Left colon (tissue), 2 donors: ENCODE results near the gene TCF4. TPM values are rescaled to one million over a fixed set of nuclear protein-coding genes. Genes with fewer than 3 reads are reported as not detected.

Experiments
- ATAC-seq: fragments of 200-7000 bp; cut with Tn5 transposase; one replicate; pipeline ENCODE4 v1.9.1; 2020; ENCODE audit warnings: mild to moderate bottlenecking, moderate library complexity
- DNase-seq, 2 donors: peaks; one replicate each; pipeline ENCODE4 v3.0.0-alpha.2; 2020
- intact Hi-C, 2 donors: fragments of 100-400 bp; cut with DNase I in 1 of 2; cut with micrococcal nuclease in 1 of 2; formaldehyde crosslinking; loops; one replicate each; pipeline versions ENCODE4 v1.11.2 to v1.14.0; 2022; cut with DNase I, micrococcal nuclease
- total RNA-seq, 2 donors: library from RNA; stranded (reverse); fragmentation: NEBNext Ultra II Directional; extraction: Animal tissue kit (Norgen Biotek cat#: 25700); gene quantifications; one replicate each; pipeline ENCODE4 v1.2.1, GENCODE V29; 2021
- donor health status: DM: no; HTN: no; CAD: no.
- donor health status: DM: yes; HTN: yes; CAD: no.

The TCF4 gene
- total RNA-seq, 2 donors from 2014 or later: 12.3 to 30.4 TPM

- intact Hi-C loops: no loop called here
- ATAC-seq (no peak), DNase-seq (no peak)
These were observed 71.9 kb downstream of the TCF4 start for GRCh38 chr18:55515941-55516710.

DNA sequence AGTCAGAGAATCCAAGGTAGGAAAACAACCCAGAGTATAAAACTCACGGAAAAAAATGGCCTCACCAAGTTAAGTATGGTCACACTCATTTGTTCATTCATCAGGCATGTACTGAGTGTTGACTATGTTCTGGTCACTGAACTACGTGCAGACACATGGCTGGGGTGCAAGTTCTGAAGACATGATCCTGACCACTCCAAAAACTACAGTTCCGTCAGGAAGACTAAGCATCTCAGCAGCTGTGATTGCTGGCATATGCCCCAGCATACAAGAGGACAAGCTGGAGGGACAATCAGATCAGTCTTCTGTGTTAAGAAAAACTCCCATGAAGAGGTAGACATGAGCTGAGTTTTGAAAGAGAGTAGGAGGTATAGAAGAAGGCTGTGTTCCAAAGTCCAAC lies 72.8 kb downstream of the TCF4 start:
- intact Hi-C loops: no loop called here

DNA sequence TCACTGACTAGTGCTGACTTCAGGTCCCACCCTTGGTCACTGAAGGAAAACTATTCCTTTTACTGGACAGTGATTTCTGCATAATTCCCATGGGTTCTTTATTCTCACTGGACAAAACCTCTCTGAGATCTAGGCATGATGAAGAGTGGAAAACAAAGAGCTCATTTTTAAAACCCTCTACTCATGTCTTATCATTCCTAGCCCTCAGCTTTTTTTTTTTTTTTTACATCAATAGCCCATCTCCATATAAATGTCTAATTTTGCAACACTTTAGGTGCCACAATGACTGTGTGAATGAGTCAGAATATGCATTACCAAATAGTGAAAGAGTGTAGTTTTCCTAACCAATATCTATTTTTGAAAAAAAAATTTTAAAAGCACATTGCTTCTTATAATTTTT lies 74.8 kb downstream of the TCF4 start:
- DNase-seq (no peak), ATAC-seq (no peak)
- intact Hi-C loops: no loop called here

More for the DNA sequence above, 72.8 kb downstream of the TCF4 start:
- DNase-seq: no peak
- no peak for ATAC-seq

- intact Hi-C loops: no loop called here
- DNase-seq: no peak
- ATAC-seq: no peak
These were observed 76.7 kb downstream of the TCF4 start for GRCh38 chr18:55511277-55511676.

DNA sequence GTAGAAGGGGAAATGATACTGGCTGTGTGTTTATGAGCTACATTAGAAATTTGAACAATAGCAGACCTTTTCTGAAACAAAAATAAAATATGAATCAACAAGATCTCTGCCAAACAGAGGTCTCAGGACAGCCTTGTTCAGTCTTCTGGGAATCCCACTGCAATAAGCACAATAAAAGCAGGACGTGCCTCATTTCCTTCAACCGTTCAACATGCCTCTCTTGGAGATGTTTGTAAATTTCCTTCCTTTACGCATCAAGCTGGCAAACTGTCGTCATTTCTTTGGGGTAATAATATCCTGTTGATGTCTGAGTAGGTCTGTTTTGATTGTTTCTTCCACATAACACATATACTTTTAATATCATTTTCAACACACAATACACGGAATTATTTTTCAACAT lies 77.2 kb downstream of the TCF4 start:
- DNase-seq: no peak
- ATAC-seq: no peak
- intact Hi-C loops: no loop called here

GRCh38 chr18:55509631-55510324 lies 78.2 kb downstream of the TCF4 start:
- ATAC-seq: no peak
- intact Hi-C loops: no loop called here
- DNase-seq: no peak

DNA sequence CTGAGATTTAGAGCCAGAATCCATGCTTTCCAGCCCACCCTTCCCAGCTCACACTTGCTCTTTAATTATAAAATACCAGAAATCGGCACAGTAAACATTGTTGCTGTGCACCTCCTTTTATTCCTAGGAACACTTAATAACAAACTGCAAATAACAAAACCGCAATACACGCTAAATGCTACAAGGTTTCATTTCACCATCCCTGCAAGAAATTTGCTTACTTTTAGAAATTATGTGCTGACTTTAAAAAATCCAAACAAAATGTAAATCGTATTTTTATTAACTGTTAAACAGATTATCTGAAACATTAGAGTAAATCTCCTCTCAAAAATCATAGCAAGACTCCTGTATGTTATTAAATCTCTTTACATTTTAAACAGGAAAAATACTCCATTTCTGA lies 79.3 kb downstream of the TCF4 start:
- ATAC-seq (no peak), DNase-seq (no peak)
- intact Hi-C loops: no loop called here

GRCh38 chr18:55506074-55506473 lies 81.9 kb downstream of the TCF4 start:
- DNase-seq: no peak
- intact Hi-C loops: no loop called here
- no peak for ATAC-seq

GRCh38 chr18:55504808-55505207 lies 83.2 kb downstream of the TCF4 start:
- no peak for DNase-seq
- intact Hi-C loops: no loop called here
- ATAC-seq: no peak

DNA sequence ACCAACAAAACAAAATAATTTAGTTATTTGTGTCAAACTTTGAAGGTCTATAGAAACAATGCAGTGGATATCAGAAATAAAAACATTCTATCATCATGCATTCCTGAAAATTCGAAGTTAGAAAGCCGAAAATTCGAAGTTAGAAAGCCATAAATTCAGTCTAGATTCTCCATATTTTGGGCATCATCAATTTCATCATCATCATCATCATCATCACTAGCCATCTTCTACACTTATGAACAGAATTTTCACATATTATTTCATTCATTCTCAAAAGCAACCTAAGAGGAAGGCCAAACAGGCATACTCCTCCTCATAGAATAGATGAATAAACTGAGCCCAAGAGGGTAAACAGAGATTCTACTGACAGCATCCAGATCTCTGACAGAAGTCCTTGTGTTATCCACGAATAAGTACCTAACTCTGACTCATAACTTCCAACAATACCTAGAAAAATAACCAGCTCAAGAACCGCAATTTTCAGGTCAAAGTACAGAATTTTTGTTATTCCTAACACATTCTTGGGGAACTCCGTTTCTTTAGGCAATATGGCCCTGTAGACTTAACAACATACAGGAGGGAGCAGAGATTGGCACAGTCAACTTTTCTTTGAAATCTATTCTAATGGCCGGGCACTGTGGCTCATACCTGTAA lies 84.7 kb downstream of the TCF4 start:
- intact Hi-C loops: no loop called here
- ATAC-seq: no peak
- DNase-seq: no peak

DNA sequence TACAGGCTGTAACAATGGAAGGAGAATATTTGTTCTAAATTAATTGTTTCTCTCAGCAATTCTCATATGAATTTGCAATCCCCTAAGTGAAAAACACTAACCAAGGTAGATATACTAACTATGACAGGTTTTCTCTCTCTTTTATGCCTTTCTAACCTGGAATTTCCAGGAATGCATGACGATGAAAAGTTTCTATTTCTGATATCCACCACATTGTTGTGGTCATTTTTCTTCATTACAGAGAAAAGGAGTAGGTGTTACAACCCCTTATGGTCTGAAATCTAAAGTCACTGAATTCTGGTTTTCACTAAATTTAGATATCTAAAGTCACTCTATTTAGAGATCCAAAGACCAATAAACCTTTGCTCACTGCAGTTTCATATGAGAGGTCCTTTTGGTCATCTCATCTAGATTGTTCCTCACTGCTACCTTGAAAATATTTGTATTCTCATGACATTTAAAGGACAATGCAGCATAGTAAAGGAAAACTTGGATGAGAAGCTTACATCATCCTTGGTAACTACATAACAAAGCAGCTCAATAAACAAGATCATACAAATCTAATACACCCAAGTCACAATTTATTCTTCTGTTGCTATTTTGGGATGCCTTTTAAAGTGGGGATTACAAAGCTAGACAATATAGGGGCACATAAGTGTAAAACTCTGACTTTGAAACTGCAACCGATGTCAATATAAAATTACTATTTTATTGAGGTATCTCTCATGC lies 85.8 kb downstream of the TCF4 start:
- ATAC-seq (no peak), DNase-seq (no peak)
- intact Hi-C loops: no loop called here

DNA sequence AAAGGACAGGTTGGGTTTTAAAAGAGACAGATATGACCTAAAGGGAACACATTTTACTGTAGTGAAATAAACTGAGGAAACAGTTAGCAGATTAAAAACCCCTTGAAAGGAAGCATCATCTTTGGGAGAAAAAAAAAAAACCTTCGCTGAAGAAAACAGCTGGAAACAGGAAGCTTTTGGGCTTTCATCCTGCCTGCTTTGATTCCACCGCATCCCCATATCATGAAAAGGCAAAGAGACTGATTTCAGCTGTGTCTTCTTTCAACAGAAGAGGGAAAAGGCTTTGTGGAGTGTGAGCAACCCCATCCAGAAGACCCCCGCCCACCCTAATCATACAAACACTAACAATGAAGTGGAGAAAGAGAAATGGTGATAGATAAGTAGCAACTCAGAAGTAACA lies 86.4 kb downstream of the TCF4 start:
- intact Hi-C loops: no loop called here
- DNase-seq (no peak), ATAC-seq (no peak)

DNA sequence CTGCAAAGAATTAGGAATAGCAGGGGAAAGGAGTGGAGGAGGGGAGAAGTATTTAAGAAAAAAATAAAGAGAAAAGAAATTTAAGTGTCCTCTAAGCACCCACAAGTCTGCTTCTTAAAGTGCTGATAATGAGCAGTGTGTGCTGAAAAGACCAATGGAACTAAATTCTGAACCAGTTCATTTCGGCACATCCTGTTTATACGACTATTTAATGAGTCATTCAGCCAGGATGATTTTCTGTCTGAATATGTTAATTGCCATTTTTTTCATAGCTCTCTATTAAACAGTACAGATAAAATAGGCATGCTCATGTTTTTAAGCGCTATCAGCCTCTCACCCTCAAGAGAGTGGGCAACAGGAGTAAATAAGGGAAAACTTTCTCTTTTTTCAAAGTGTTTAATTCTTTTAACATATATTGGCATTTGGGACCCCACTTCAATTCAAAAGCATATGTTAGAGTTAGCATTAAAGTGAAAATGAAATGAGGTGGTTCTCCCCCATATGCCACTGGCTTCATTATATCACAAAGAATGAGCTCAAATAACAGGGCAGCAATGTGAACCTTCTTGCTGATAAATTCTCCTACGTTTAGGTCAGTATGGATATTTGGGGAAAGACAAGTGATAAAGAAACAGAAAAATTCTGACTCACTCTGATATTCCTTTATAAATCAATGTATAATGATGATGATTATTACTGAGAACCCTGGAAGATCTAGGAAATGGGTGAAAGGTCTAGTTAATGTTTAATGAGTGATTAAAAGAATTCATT lies 87.5 kb downstream of the TCF4 start:
- intact Hi-C loops: no loop called here
- ATAC-seq (no peak), DNase-seq (no peak)

- ATAC-seq (no peak), DNase-seq (no peak)
- intact Hi-C loops: no loop called here
These were observed 88.5 kb downstream of the TCF4 start for GRCh38 chr18:55499526-55499925.

DNA sequence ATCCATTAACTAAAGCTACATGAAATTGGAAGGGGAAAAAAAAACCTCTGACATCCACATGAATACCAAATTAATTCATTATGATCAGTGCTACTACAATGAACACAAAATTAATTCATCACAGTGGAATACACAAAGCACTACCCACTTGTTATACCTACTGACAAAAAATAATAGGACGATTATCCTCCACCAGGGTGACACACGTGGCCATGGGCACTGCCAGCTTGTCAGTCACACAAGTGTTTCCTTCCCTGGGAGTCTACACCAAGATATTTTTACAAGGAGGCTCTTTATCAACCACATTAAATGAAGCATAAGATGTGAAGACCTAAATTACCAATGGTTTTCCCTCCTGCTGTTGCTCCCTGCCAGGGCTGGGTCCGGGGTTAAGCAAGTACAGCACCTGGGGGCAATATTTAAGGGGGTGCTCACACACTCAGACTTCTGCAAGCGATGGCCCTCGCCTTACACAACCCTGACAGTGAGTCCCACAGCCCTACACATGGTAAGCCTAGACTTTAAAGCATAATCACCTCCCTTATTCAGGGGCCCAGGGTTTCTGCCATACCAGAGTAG lies 90.1 kb downstream of the TCF4 start:
- ATAC-seq (no peak), DNase-seq (no peak)
- intact Hi-C loops: no loop called here

DNA sequence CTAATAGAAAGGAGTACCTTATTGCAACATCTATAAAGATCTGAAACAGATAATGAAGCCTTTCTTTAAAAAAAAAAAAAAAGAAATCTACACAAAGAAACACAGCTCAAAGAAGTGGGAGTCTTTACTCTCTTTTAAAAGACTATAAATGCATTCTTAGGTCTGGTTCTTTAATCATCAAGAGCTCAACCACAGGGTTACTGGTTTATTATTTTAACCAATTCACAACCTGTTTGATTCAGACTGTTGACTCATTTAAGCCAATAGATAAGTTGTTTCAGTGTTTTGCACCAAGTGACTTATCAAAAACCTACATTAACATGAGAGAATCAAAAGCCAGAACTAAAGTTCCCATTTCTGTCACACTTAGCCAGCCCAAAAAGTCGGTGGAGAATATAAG lies 93.1 kb downstream of the TCF4 start:
- intact Hi-C loops: no loop called here
- ATAC-seq (no peak), DNase-seq (no peak)

GRCh38 chr18:55494441-55494840 lies 93.6 kb downstream of the TCF4 start:
- intact Hi-C loops: no loop called here
- ATAC-seq (no peak), DNase-seq (no peak)

DNA sequence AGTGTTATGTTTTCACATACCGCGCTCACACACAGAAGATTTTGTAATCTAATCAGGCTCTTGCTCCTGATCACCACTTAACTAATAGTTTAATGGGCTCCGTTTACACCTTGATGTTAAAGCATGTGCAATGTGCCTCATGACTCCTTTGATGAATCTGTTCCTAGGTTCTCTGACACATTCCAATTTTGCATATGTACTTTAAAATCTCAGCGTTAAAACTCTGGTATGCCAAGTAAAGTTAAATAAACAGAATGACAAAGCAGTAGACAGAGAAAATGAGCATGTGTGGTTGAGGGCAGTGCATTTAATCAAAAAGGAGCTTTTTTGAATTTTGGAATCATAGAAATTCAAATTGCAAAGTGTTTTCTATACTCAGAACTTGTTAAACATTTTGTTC lies 96.4 kb downstream of the TCF4 start:
- no peak for ATAC-seq
- intact Hi-C loops: no loop called here
- DNase-seq: no peak
